Effector memory CD4-positive, alpha-beta T cell (primary cell): ENCODE results near the gene PKD1L1.

ENCODE experiments used
- DNase-seq, 3 donors: peaks; one replicate each; pipeline ENCODE4 v3.0.0-alpha.2; 2020
- H3K27ac ChIP-seq: 2 replicates; pipeline ENCODE4 v1.7.0; 2013; ENCODE audit warnings: mild to moderate bottlenecking, low read length, moderate library complexity; ENCODE audit not compliant: insufficient read depth, poor library complexity, severe bottlenecking
- H3K27me3 ChIP-seq: replicated peaks from 2 replicates; pipeline ENCODE4 v1.7.0; 2013; ENCODE audit warnings: mild to moderate bottlenecking, low read length; ENCODE audit not compliant: insufficient read depth, control insufficient read depth, poor library complexity, severe bottlenecking
- H3K36me3 ChIP-seq: 2 replicates; pipeline ENCODE4 v1.7.0; 2013; ENCODE audit warnings: mild to moderate bottlenecking, low read length, moderate library complexity; ENCODE audit not compliant: control insufficient read depth, insufficient read depth
- H3K4me1 ChIP-seq: 2 replicates; pipeline ENCODE4 v1.7.0; 2013; ENCODE audit warnings: low read length, mild to moderate bottlenecking; ENCODE audit not compliant: control insufficient read depth, insufficient read depth, poor library complexity, severe bottlenecking
- H3K4me3 ChIP-seq: 2 replicates; pipeline ENCODE4 v1.7.0; 2013; ENCODE audit warnings: low read length, low read depth, mild to moderate bottlenecking; ENCODE audit not compliant: insufficient read depth, poor library complexity, severe bottlenecking
- H3K9me3 ChIP-seq: 2 replicates; pipeline ENCODE4 v1.7.0; 2013; ENCODE audit warnings: mild to moderate bottlenecking, low read length, moderate library complexity; ENCODE audit not compliant: control insufficient read depth

PKD1L1 gene

GRCh38 chr7:47748041-47748440 lies 200.2 kb downstream of the PKD1L1 start:
- no peaks in the 10 kb centered on the region for H3K4me1 ChIP-seq

GRCh38 chr7:47747160-47747559 lies 201.1 kb downstream of the PKD1L1 start:
- DNase-seq = no peak
- Histone ChIP-seq H3K27me3 (no peaks in the 10 kb centered on the region), H3K36me3 (no peaks in the 10 kb centered on the region), H3K27ac (no peak overlapping the region), H3K4me3 (no peak overlapping the region), H3K4me1 (no peaks in the 10 kb centered on the region), H3K9me3 (no peaks in the 10 kb centered on the region)

More at GRCh38 chr7:47748041-47748440, 200.2 kb downstream of the PKD1L1 start:
- no peak for DNase-seq
- H3K9me3 ChIP-seq = no peaks in the 10 kb centered on the region
- no peak overlapping the region for H3K4me3 ChIP-seq
- H3K36me3 ChIP-seq = no peaks in the 10 kb centered on the region
- H3K27me3 ChIP-seq = no peaks in the 10 kb centered on the region
- H3K27ac ChIP-seq = no peak overlapping the region

GRCh38 chr7:47746468-47746867 lies 201.8 kb downstream of the PKD1L1 start:
- Histone ChIP-seq H3K4me3 (no peak overlapping the region), H3K27me3 (no peaks in the 10 kb centered on the region)
- no peak for DNase-seq

GRCh38 chr7:47744883-47745282 lies 203.4 kb downstream of the PKD1L1 start:
- no peak overlapping the region for H3K27ac ChIP-seq

More at GRCh38 chr7:47746468-47746867, 201.8 kb downstream of the PKD1L1 start:
- H3K36me3 ChIP-seq = no peaks in the 10 kb centered on the region
- H3K9me3 ChIP-seq = no peaks in the 10 kb centered on the region
- no peaks in the 10 kb centered on the region for H3K4me1 ChIP-seq
- H3K27ac ChIP-seq = no peak overlapping the region

GRCh38 chr7:47743965-47744591 lies 204.2 kb downstream of the PKD1L1 start:
- no peaks in the 10 kb centered on the region for H3K9me3 ChIP-seq
- H3K27me3 ChIP-seq = no peaks in the 10 kb centered on the region
- DNase-seq = no peak
- no peaks in the 10 kb centered on the region for H3K4me1 ChIP-seq
- no peak overlapping the region for H3K27ac ChIP-seq
- H3K36me3 ChIP-seq = no peaks in the 10 kb centered on the region
- H3K4me3 ChIP-seq = no peak overlapping the region

More at GRCh38 chr7:47744883-47745282, 203.4 kb downstream of the PKD1L1 start:
- Histone ChIP-seq H3K27me3 (no peaks in the 10 kb centered on the region), H3K36me3 (no peaks in the 10 kb centered on the region), H3K9me3 (no peaks in the 10 kb centered on the region), H3K4me3 (no peak overlapping the region), H3K4me1 (no peaks in the 10 kb centered on the region)
- no peak for DNase-seq

GRCh38 chr7:47741984-47742383 lies 206.3 kb downstream of the PKD1L1 start:
- Histone ChIP-seq H3K36me3 (no peaks in the 10 kb centered on the region), H3K27me3 (no peaks in the 10 kb centered on the region), H3K4me1 (no peaks in the 10 kb centered on the region), H3K27ac (no peak overlapping the region), H3K9me3 (no peaks in the 10 kb centered on the region), H3K4me3 (no peak overlapping the region)
- DNase-seq = no peak

- Histone ChIP-seq H3K9me3 (no peaks in the 10 kb centered on the region), H3K27ac (no peak overlapping the region), H3K27me3 (no peaks in the 10 kb centered on the region), H3K36me3 (no peaks in the 10 kb centered on the region), H3K4me3 (no peak overlapping the region), H3K4me1 (no peaks in the 10 kb centered on the region)
- no peak for DNase-seq
These were observed 208.4 kb downstream of the PKD1L1 start for GRCh38 chr7:47739891-47740290.

- no peak for DNase-seq
- Histone ChIP-seq H3K27me3 (no peaks in the 10 kb centered on the region), H3K36me3 (no peaks in the 10 kb centered on the region), H3K27ac (no peak overlapping the region), H3K4me3 (no peak overlapping the region), H3K4me1 (no peaks in the 10 kb centered on the region), H3K9me3 (no peaks in the 10 kb centered on the region)
These were observed 208.9 kb downstream of the PKD1L1 start for GRCh38 chr7:47739301-47739875.

GRCh38 chr7:47738563-47739166 lies 209.6 kb downstream of the PKD1L1 start:
- no peak for DNase-seq
- H3K9me3 ChIP-seq = no peaks in the 10 kb centered on the region
- H3K4me3 ChIP-seq = no peak overlapping the region
- H3K4me1 ChIP-seq = no peaks in the 10 kb centered on the region
- H3K36me3 ChIP-seq = no peaks in the 10 kb centered on the region
- H3K27ac ChIP-seq = no peak overlapping the region
- no peaks in the 10 kb centered on the region for H3K27me3 ChIP-seq

GRCh38 chr7:47737601-47738000 lies 210.7 kb downstream of the PKD1L1 start:
- H3K27ac ChIP-seq = no peak overlapping the region
- no peaks in the 10 kb centered on the region for H3K27me3 ChIP-seq

More at GRCh38 chr7:47737601-47738000, 210.7 kb downstream of the PKD1L1 start:
- Histone ChIP-seq H3K4me3 (no peak overlapping the region), H3K36me3 (no peaks in the 10 kb centered on the region), H3K4me1 (no peaks in the 10 kb centered on the region), H3K9me3 (no peaks in the 10 kb centered on the region)
- DNase-seq = no peak
